SK-N-SH (cell line): ENCODE results near the gene PIGB. TPM values are rescaled to one million over a fixed set of nuclear protein-coding genes. Genes with fewer than 3 reads are reported as not detected.

Experiments used
- CTCF ChIA-PET: fragments of 300-600, 350-600 bp; formaldehyde crosslinking; extraction: SDS; loops from one replicate; lab custom pipeline; 2021; lab: Yijun Ruan, JAX
- POLR2A ChIA-PET: fragments of 350-600 bp; sonication (Branson Sonifier 250); formaldehyde crosslinking; extraction: SDS; loops from one replicate; lab custom pipeline; 2020; ENCODE audit warnings: antibody characterized with exemption, inconsistent platforms; lab: Yijun Ruan, JAX
- DNase-seq: peaks from one replicate; pipeline ENCODE4 v3.0.0; 2012
- H2AFZ ChIP-seq: fragments of 200-600 bp; sonication (generic); 2 replicates; pipeline ENCODE4 v1.8.1; 2016; ENCODE audit warnings: antibody characterized with exemption, mild to moderate bottlenecking, low read depth
- H3F3A ChIP-seq: fragments of 200-600 bp; sonication (generic); replicated peaks from 2 replicates; pipeline ENCODE3; 2016; ENCODE audit warnings: antibody characterized with exemption, mild to moderate bottlenecking; ENCODE audit not compliant: insufficient read depth
- H3K27ac ChIP-seq, 2 experiments: fragments of 200-500 bp in 1 of 2; fragments of 200-600 bp in 1 of 2; sonication (Bioruptor generic) in 1 of 2; sonication (generic), shearing (Covaris generic) in 1 of 2; 2 replicates each; pipeline versions ENCODE4 v1.5.1 to v1.6.1; 2014 to 2016; ENCODE audit warnings: low read depth in 2 of 2, inconsistent platforms in 1 of 2, low read length in 1 of 2, mild to moderate bottlenecking in 1 of 2, mixed read lengths in 1 of 2
- H3K27me3 ChIP-seq: fragments of 200-600 bp; sonication (generic), shearing (Covaris generic); 2 replicates; pipeline ENCODE4 v1.6.1; 2016; ENCODE audit warnings: mixed run types; ENCODE audit not compliant: insufficient read depth
- H3K36me3 ChIP-seq, 2 experiments: fragments of 200-500 bp in 1 of 2; fragments of 200-600 bp in 1 of 2; sonication (Bioruptor generic) in 1 of 2; sonication (generic) in 1 of 2; replicated peaks in 1 of 2; 2 replicates each; pipeline versions ENCODE3 to v1.5.1; 2014 to 2016; ENCODE audit warnings: low read length in 1 of 2, mild to moderate bottlenecking in 1 of 2; ENCODE audit not compliant: insufficient read depth in 2 of 2, control insufficient read depth in 1 of 2
- H3K4me1 ChIP-seq, 2 experiments: fragments of 200-500 bp in 1 of 2; fragments of 200-600 bp in 1 of 2; sonication (Bioruptor generic) in 1 of 2; sonication (generic), shearing (Covaris generic) in 1 of 2; 2 replicates each; pipeline versions ENCODE4 v1.5.1 to v1.6.1; 2014 to 2016; ENCODE audit warnings: low read depth in 1 of 2, low read length in 1 of 2, mixed run types in 1 of 2; ENCODE audit not compliant: insufficient read depth in 2 of 2, control insufficient read depth in 1 of 2
- H3K4me2 ChIP-seq: fragments of 200-600 bp; sonication (generic), shearing (Covaris generic); 2 replicates; pipeline ENCODE4 v1.6.1; 2017; ENCODE audit warnings: mixed run types
- H3K4me3 ChIP-seq, 2 experiments: fragments of 200-500 bp in 1 of 2; fragments of 200-600 bp in 1 of 2; sonication (Bioruptor generic) in 1 of 2; sonication (generic), shearing (Covaris generic) in 1 of 2; 2 replicates each; pipeline versions ENCODE4 v1.5.1 to v1.8.1; 2014 to 2016; ENCODE audit warnings: low read depth in 2 of 2, inconsistent platforms in 1 of 2, low read length in 1 of 2, mild to moderate bottlenecking in 1 of 2, mixed read lengths in 1 of 2, moderate library complexity in 1 of 2
- H3K79me2 ChIP-seq: fragments of 200-600 bp; sonication (generic); 2 replicates; pipeline ENCODE4 v1.8.1; 2017; ENCODE audit warnings: mild to moderate bottlenecking; ENCODE audit not compliant: insufficient read depth
- H3K9ac ChIP-seq: fragments of 200-600 bp; sonication (generic); 2 replicates; pipeline ENCODE4 v1.6.1; 2017; ENCODE audit warnings: mixed run types
- H3K9me2 ChIP-seq: fragments of 200-600 bp; sonication (generic); 2 replicates; pipeline ENCODE4 v1.6.1; 2017; ENCODE audit warnings: mixed run types
- H3K9me3 ChIP-seq: fragments of 200-600 bp; sonication (generic); 2 replicates; pipeline ENCODE4 v1.6.1; 2017; ENCODE audit warnings: mixed run types, mild to moderate bottlenecking, moderate library complexity
- H4K20me1 ChIP-seq: fragments of 200-600 bp; sonication (generic); 2 replicates; pipeline ENCODE4 v1.6.1; 2017; ENCODE audit warnings: mild to moderate bottlenecking, mixed run types; ENCODE audit not compliant: insufficient read depth
- ELF1 ChIP-seq: IDR thresholded peaks from 2 replicates; pipeline ENCODE4 v1.4.0; 2012
- FOXJ3 ChIP-seq: sonication (generic); formaldehyde crosslinking; IDR thresholded peaks from 2 replicates; pipeline ENCODE4 v1.5.1; 2020; ENCODE audit warnings: mild to moderate bottlenecking, missing genetic modification reagents
- GABPA ChIP-seq: IDR thresholded peaks from 2 replicates; pipeline ENCODE4 v1.4.0; 2012; ENCODE audit warnings: low read depth, mild to moderate bottlenecking
- IRF3 ChIP-seq: fragments of 150-350 bp; IDR thresholded peaks from 2 replicates; pipeline ENCODE4 v1.6.1; 2016; ENCODE audit warnings: mild to moderate bottlenecking, low read depth, low read length
- PBX3 ChIP-seq: IDR thresholded peaks from 2 replicates; pipeline ENCODE4; 2012
- RAD21 ChIP-seq: IDR thresholded peaks from 2 replicates; pipeline ENCODE4 v1.6.1; 2012; ENCODE audit warnings: mild to moderate bottlenecking, low read length
- RCOR1 ChIP-seq: fragments of 150-350 bp; IDR thresholded peaks from 2 replicates; pipeline ENCODE4 v1.6.1; 2017; ENCODE audit warnings: antibody characterized with exemption, low read length
- REST ChIP-seq: IDR thresholded peaks from 2 replicates; pipeline ENCODE4 v1.6.1; 2012; ENCODE audit warnings: mild to moderate bottlenecking, low read depth, low read length, moderate library complexity
- TAF1 ChIP-seq: IDR thresholded peaks from 2 replicates; pipeline ENCODE4 v1.6.1; 2012; ENCODE audit warnings: low read depth, mild to moderate bottlenecking, low read length, moderate library complexity, borderline replicate concordance
- YY1 ChIP-seq: IDR thresholded peaks from 2 replicates; pipeline ENCODE4 v1.4.0; 2012; ENCODE audit warnings: low read depth, mild to moderate bottlenecking
- WGBS: methylation state at CpG from one replicate; pipeline ENCODE4 v1.1.6; 2017; ENCODE audit warnings: low lambda C conversion rate; 5-methylcytosine and 5-hydroxymethylcytosine counted together
- polyA plus RNA-seq, 3 experiments: library from polyadenylated mRNA; depleted of rRNA; stranded (reverse); fragments of >200 nt; gene quantifications; 2 replicates each; pipeline ENCODE4 v1.2.3, GENCODE V29; 2012
- TF ChIP-seq, protein P1 (sequence below): IDR thresholded peaks from 2 replicates; pipeline ENCODE4 v1.4.0; 2012; ENCODE audit warnings: low read depth, borderline replicate concordance

The PIGB gene
- polyA plus RNA-seq, 1 of the 3 experiments (the other 2 are of a cell fraction): 6.6 TPM

- 83% methylated on average over 1 of the region's 1 CpG for WGBS
- Histone ChIP-seq H3K4me2 (no peak overlapping the region), H4K20me1 (no peaks in the 10 kb centered on the region), H3F3A (no peaks in the 10 kb centered on the region), H3K4me1 (no peaks in the 10 kb centered on the region), H2AFZ (no peak overlapping the region), H3K4me3 (no peak overlapping the region), H3K27ac (no peak overlapping the region), H3K27me3 (no peaks in the 10 kb centered on the region), H3K9ac (no peak overlapping the region), H3K79me2 (no peaks in the 10 kb centered on the region), H3K36me3 (peaks cover 8 to 38% of the 10 kb centered on the region in 2 experiments), H3K9me3 (no peaks in the 10 kb centered on the region), H3K9me2 (no peaks in the 10 kb centered on the region)
- TF ChIP-seq ELF1 (no peak), TAF1 (no peak), IRF3 (no peak), RCOR1 (no peak), YY1 (no peak), GABPA (no peak), RAD21 (no peak), REST (no peak), FOXJ3 (CRISPR knock-in tag) (no peak), PBX3 (no peak)
- TF ChIP-seq, protein P1, sequence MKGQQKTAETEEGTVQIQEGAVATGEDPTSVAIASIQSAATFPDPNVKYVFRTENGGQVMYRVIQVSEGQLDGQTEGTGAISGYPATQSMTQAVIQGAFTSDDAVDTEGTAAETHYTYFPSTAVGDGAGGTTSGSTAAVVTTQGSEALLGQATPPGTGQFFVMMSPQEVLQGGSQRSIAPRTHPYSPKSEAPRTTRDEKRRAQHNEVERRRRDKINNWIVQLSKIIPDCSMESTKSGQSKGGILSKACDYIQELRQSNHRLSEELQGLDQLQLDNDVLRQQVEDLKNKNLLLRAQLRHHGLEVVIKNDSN: no peak
- DNase-seq: no peak
- CTCF ChIA-PET: interaction anchor here (1.6 kb wide), 1 partner anchor 46 kb away, joined by 3 read pairs; no protein-coding TSS in a partner anchor
- POLR2A ChIA-PET: no interaction called here
Observed at GRCh38 chr15:55337160-55337559, 18.1 kb downstream of the PIGB start.
